Umbilical cord (tissue), 2 donors: Measurements from ENCODE around the gene CCL11. TPM values are rescaled to one million over a fixed set of nuclear protein-coding genes. Genes with fewer than 3 reads are reported as not detected.

Experiments
- DNase-seq: peaks from one replicate; pipeline ENCODE4 v3.0.0-alpha.2; 2015; ENCODE audit warnings: low spot score
- total RNA-seq: library from RNA; depleted of rRNA; stranded (reverse); fragments of >200 nt; gene quantifications from one replicate; pipeline ENCODE4 v1.2.3, GENCODE V29; 2014; ENCODE audit warnings: low replicate concordance; ENCODE audit not compliant: insufficient read depth

The CCL11 gene
- 1.2 TPM for total RNA-seq

DNA sequence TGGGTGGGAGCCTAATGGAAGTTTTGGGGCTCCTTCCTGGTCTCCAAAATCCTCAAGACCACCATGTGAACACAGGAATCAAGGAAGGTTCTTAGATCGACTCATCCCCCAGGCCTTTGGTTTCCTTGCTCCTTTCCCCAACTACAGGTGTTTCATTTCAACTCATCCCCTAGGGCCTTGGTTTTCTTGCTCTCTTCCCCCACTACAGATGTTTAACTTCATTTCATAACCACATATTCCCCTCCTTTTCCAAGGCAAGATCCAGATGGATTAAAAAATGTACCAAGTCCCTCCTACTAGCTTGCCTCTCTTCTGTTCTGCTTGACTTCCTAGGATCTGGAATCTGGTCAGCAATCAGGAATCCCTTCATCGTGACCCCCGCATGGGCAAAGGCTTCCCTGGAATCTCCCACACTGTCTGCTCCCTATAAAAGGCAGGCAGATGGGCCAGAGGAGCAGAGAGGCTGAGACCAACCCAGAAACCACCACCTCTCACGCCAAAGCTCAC, at the start of gene CCL11:
Gene CCL11 (plus strand): TSS at position 457 of the 507 bp plus-strand sequence. CDS start 67 bp downstream, outside the sequence.
- DNase-seq: no peak

DNA sequence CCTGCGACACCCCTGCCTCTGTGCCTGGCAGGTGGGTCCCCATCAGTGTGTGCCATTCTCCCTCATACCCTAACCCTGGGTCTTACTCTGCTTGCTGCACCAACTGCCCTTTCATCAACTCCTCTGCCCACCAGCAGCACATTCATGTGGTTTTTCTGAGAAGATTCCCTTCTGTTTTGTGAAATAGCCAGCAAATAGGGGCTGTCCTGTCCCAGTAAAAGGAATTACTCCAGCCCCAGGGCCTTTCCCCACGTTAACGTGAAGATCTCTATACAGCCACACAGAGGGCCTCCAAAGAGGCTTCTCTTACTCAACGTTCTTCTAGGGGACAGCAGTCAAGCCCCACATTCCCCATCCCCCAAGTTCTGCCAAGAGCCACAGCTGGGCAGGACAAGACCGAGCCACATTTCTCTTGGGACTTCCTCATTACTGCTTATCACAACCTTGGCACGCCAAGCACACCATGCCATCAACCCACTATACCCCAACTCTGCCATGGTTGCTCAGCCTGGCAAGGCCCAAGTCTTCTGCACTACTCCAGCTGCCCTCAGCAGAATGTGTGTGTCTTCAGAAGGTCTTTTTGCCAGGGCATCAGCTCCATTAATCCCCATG, 49.2 kb upstream of the CCL11 start:
- no peak for DNase-seq

DNA sequence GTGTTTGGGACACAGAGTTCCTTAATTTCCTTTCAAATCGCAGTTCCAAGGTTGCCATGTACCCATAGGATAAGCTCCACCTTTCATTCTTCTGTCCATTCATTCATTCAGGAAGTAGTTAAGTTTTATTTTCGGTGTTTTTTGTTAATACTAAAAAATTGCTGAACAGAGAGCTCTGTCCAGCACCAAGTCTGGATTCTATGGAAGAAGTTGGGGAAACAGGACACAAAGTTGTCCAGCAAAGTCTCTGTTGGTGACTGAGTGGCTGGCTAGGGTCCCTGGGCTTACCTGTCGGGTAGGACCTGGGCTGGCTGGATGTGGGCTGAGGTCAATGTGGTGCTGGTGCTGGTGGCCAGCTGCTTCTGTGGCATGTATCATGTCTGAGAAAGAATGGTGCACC, 48.1 kb upstream of the CCL11 start:
- DNase-seq: no peak

DNA sequence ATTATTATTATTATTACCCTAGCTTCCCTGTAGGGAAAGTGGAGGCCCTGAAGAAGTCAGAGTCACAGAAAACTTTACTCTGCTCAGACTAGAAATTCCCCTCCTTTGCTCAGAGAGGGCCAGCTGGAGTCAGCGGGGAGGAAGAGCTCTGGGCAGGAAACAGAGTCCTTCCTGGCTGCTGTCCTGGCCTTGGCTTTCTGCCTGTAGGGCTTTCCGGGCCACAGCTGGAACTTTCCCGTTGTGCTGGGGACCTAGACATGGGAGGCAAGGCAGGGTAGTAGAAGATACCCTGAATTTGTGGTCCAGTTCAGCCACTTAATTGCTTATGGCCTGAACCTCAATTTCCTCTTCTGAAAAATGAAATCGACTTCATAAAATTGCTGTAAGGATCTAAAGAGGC, 44.5 kb upstream of the CCL11 start:
- no peak for DNase-seq

DNA sequence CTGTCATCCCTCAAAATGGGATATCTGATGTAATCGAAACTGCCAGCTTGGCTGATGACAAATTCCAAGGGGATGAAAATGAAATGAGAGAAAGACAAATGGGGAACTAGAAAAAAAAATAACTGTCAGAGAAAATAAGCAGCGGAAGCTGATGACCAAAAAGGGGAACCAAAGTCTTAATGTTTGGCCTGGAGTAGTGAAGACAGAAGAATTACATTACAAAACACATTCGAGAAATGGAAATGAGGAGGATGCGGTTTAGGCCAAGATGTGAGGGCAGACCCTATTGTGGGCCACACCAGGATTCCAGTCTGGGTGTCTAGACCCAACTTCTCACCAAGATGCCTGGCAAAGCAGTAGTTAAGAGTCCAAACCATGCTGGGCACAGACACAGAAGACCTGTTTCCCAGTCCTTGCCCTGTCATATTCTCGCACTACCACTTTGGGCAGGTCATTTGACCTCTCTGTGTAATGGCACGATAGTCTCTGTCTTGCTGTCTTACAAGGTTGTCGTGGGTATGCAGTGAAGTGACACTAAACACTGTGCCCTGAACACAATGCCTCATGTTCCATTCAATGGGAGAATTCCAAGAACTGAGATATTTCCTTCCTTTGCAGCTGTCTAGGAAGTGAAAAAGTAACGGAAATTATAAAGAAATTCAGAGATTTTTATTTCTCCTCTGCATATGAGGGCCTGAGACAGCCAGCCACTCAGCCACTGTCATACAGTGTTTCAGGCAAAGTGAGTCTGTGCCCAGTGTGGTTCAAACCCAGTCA, 42.8 kb upstream of the CCL11 start:
- no peak for DNase-seq

DNA sequence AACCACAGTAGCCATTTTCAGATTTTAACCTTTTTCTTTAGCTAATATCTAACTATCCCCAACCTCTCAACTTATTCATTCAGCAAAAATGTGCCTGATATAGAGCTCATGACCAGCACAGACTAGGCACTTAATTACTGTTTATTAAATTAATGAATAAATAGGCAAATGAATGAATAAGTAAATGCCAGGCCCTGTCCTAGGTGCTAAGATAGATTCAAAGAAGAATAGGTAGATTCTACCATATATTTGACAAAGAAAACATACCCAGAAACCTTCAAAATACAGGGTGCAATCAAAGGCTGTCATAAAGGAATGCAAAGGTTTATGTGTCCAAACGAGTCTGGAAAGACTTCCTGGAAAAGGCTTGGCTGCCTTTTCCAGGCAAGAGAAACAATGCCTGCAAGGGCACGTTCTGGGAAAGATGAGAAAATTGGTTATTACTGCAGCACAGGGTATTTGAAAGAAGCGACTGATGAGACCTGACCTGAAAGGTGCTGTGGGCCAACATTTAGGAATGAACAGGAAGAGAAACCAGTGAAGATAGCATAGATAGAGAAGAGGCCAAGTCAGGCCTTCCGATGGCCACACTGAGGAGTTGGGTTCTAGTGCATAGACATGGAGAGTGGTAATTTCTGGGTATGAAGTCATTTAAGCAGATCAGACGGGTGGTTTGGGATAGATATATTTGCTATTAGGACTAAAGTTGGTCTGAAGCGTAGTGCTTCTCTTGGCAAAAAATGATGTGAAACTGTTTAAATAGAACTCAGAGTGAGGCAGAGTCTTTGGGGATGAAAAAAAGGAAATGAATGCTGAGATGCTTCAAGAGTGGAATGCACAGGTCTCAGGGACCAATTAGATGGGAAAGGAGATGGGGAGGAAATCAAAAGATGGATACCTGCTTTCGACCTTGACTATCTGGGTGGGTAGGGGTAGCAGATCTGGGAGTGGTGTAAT, 41.9 kb upstream of the CCL11 start:
- no peak for DNase-seq

DNA sequence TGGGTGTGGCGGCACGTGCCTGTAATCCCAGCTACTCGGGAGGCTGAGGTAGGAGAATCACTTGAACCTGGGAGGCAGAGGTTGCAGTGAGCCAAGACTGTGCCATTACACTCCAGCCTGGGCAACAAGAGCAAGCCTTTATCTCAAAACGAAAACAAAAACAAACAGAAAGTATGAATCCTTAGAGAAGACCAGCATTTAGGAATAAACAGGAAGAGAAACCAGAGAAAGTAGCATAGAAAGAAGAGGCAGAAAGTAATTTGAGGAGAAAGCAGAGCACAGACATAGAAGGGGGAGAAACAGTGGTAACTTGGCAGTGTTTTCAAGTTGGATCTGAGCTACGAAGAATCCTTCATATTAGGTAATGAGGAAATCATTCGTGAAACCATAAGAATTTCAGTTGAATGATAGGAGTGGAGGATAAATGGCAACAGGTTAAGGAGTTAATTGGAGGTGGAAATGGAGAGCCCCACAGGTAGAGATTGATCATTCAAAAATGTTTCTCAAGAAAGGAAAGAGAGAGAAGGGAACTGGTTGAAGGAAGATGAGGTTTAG, 40.1 kb upstream of the CCL11 start:
- no peak for DNase-seq

DNA sequence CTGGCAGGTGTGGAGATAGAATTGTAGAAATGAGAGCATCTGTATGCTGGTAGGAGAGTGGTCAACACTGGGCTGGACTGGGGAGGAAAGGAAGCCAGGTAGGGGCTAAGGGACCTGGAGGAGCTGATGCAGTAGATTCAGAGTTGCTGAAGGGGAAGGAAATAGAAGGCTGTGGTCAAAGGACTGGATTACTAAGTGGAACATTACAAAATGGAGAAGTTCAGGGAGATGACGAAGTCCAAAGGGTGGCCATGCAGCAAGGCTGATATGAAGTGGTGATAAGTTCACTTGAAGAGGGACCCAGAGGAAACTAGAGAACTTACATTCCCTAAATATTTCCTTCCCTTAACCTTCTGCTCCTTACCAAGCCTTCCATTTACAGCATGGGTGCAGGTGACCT, 39.1 kb upstream of the CCL11 start:
- DNase-seq: no peak

DNA sequence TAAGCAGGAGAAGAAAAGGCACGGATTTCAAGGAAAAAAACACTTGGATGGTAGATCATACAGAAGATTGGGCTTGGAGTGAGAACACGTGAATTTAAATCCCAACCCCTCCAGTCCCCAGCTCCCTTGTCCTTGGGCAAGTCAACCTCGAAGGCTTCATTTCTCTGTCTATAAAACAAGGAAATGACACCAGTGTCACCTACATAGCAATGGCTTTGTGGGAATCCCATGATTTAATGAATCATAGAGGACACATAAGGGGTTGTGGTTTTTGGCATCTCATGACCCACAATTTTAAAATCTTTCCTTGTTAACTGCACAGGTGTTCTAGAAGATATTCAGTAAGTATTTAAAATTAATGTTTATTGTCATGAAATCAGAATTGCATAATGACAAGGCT, 38.7 kb upstream of the CCL11 start:
- DNase-seq: no peak

DNA sequence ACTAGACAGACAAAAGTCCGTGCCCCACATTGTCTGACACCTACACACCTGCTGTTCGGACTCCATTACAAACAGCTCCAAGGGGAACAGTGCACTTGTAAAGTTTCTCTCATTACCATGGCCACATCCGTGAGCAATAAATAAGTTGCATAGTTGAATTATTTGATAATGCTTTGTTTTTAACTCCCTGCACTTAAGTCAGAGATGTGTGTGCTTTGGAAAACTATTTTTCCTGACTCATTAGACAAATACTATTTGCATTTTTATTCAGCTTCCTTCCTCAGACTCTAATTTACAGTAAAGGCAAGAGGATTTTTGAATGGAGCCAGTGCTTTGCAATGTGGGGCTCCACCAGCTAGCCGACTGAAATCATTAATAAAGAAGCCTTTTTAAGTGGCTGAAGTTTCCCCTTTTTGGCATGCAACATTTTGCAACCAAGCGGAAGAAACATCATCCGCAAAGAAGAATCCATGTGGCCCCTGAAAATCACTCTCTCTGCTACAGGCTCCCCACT, 37.0 kb upstream of the CCL11 start:
- DNase-seq: no peak

DNA sequence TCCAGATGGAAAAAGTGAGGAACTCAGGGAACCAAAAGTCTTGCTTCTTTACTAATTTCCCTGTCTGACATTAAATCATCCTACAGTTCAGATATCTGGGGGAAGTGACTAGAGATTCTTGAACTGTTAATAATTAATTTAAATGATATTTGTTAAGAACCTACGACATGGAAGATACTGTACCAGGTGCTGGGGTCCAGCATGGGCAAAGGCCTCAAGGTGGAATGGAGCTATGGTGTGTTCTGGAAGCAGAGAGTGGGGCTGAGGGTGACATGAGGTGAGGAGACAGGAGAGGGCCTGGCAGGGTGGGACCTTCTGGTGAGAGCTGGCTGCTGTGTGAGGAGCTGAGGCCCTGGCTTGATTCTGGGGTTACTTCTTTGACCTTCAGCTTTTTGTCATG, 36.5 kb upstream of the CCL11 start:
- DNase-seq: no peak

DNA sequence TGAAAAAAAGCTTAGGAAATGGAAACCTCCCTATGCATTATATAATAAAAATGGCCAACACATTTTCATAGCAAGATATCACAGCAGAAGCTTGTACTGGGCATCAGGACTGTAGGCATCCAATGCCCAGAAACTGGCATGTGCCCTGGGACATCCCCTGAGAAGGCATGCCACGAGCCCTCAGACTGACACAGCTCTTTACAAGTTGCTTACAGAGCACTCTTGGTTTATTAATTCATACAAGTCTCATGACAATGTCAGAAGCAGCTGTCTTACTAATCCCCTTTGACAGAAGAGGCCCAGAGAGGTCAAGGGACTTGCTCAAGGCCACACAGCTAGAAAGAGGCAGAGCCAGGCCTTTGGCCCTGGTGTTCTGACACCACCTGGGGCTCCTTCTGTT, 36.1 kb upstream of the CCL11 start:
- no peak for DNase-seq

DNA sequence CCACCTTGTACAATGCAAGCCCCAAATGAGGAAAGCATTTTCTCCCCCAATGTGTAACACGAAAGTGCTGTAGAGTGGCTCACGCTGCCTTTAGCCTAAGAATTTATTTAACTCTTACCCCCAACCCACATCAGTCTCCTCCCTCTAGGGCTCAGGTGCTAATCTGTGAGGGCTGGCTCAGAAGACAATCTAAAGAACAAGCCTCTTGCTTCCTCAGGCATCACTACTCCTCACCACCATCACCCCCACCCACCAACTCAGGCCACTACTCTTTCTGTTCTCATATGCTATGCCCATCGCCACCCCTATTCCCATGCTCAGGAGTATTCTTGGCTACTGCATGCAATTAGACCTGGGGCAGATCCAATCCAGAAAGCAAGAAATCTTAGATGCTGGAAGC, 34.4 kb upstream of the CCL11 start:
- no peak for DNase-seq

DNA sequence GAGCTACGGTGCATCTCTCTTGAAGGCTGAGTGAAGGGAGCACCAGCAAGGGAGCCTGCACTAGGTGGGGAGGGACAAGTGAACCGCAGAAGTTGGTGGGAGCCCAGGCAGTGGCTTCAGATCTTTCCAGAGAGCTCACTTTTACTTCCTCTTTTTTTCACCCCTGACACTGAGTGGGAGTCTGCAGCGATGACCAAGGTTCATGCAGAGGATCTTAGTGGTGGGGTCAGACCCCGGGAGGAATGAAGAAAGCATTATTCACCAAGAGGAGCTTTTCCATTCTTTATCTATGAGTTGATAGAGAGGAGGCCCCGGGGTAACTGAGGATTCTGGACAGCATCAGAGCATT, 33.5 kb upstream of the CCL11 start:
- DNase-seq: no peak

DNA sequence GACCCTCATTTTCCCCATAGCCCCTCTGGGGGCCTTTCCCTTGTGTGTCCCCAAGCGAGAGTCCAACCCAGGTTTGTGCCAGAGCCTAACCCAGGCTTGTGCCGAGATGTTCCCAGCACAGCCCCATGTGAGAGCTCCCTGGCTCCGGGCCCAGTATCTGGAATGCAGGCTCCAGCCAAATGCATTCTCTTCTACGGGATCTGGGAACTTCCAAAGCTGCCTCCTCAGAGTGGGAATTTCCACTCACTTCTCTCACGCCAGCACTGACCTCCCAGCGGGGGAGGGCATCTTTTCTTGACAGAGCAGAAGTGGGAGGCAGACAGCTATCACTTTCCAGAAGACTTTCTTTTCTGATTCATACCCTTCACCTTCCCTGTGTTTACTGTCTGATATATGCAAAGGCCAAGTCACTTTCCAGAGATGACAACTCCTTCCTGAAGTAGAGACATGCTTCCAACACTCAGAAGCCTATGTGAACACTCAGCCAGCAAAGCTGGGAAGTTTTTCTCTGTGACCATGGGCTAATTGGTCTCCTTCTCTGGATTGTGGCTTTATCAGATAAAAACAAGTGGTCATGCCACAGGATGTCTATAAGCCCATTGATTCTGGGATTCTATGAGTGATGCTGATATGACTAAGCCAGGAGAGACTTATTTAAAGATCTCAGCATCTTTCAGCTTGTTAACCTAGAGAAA, 33.0 kb upstream of the CCL11 start:
- DNase-seq: peak; percentile 95

DNA sequence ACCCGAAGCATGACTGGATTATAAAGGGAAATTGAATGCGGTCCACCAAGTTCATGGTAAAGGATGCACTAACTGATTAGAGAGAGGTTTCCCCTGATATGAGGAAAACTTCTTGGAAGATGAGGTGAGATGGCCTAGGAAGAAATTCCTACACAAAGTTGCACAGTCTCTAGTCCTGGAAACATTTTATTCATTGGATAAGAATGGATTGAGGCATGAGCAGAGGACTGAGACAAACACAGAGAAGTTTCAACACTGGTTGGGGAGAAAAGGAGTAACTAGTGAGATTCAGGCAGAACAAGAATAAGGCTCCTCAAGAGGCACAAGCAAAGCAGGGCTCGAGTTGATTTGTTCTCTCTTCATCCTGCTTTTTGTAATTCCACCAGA, 32.4 kb upstream of the CCL11 start:
- no peak for DNase-seq

DNA sequence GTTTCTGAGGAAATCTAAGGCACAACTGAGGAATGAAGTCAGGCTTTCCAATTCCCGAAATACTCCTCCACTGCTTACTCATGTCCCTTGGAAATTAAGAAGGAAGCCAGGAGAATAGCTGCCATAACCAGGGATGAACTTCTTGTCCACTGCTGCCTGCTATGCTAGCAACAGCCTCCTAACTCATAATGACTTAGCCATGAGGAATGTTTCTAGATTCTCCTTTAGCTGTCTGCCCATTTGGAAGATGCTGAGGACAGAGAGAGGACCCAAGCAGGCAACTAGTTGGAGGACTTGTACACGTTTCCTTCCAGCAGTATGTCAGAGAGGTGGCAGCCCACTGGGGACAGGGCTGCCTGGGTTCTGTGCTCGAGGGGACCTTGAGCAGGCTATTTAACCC, 31.4 kb upstream of the CCL11 start:
- DNase-seq: peak; percentile 71

DNA sequence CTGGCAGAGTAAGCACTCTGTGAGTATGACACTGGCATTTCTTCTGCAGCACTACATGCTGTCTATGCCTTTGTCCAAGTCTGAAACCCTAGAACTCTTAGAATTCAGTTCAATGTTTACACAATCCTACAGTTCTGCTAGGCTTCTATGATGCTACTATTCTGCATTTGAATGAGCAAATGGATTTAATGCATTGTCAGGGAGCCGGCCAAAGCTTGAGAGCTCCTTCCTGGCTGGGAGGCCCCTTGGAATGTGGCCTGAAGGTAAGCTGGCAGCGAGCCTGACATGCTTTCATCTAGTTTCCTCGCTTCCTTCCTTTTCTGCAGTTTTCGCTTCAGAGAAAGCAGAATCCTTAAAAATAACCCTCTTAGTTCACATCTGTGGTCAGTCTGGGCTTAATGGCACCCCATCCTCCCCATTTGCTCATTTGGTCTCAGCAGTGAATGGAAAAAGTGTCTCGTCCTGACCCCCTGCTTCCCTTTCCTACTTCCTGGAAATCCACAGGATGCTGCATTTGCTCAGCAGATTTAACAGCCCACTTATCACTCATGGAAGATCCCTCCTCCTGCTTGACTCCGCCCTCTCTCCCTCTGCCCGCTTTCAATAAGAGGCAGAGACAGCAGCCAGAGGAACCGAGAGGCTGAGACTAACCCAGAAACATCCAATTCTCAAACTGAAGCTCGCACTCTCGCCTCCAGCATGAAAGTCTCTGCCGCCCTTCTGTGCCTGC, 30.7 kb upstream of the CCL11 start, which contains the start of gene CCL2:
Gene CCL2 (plus strand): TSS at position 635 of the 730 bp plus-strand sequence. CDS start 65 bp downstream, at position 700.
- peak; percentile 91 for DNase-seq

DNA sequence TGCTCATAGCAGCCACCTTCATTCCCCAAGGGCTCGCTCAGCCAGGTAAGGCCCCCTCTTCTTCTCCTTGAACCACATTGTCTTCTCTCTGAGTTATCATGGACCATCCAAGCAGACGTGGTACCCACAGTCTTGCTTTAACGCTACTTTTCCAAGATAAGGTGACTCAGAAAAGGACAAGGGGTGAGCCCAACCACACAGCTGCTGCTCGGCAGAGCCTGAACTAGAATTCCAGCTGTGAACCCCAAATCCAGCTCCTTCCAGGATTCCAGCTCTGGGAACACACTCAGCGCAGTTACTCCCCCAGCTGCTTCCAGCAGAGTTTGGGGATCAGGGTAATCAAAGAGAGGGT, 30.2 kb upstream of the CCL11 start:
- DNase-seq: no peak

DNA sequence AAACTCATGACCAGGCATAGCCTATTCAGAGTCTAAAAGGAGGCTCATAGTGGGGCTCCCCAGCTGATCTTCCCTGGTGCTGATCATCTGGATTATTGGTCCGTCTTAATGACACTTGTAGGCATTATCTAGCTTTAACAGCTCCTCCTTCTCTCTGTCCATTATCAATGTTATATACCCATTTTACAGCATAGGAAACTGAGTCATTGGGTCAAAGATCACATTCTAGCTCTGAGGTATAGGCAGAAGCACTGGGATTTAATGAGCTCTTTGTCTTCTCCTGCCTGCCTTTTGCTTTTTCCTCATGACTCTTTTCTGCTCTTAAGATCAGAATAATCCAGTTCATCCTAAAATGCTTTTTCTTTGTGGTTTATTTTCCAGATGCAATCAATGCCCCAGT, 29.7 kb upstream of the CCL11 start:
- DNase-seq: no peak
